ENCODE measurements around the gene CYP2U1. TPM values are rescaled to one million over a fixed set of nuclear protein-coding genes. Genes with fewer than 3 reads are reported as not detected.

The CYP2U1 gene
- total and polyA plus RNA-seq, 9 of the 15 experiments (the other 6 are each of a cell fraction or from before 2014, with no cell fraction given), result 0.03 to 0.15 (median 0.07) TPM

DNA sequence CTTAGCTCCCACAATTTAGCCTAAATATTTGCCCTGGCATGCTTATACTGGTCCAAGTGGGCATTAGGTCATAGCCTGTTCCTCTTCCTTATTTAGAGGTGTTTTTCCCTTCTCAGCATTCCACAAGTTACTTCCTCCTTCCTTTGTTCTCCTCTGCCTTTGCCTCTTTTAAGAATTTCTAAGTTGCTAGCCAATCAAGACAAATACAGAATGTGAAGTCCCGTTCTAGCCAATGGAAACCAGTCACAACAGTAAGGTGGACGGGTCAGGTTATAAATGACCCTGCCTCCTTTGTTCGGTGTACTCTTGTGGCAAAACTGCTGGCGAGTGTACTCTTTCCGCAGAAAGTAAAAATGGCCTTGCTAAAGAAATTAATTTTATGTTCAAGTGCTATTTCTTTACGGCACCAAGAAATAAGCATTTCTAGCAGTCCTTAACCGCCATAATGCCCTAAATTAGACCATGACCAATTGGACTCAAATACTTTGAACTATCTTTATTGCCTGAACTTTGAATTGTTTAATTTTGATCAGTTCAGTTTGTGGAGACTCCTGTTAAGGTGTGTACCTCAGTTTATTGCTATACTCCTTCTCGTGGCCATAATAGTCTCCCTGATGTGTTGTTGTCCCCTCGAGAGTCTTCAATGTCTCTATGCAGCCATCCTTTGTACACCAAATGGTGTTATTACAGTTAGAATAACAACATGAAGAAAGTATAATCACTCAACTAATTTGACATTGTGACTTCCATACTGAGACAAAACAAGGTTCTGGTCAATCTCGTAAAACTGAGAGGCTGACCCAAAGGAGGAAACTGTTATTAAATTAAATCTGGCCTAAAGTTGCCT lies 56.8 kb downstream of the CYP2U1 start (continued):
- TF ChIP-seq, protein P1, sequence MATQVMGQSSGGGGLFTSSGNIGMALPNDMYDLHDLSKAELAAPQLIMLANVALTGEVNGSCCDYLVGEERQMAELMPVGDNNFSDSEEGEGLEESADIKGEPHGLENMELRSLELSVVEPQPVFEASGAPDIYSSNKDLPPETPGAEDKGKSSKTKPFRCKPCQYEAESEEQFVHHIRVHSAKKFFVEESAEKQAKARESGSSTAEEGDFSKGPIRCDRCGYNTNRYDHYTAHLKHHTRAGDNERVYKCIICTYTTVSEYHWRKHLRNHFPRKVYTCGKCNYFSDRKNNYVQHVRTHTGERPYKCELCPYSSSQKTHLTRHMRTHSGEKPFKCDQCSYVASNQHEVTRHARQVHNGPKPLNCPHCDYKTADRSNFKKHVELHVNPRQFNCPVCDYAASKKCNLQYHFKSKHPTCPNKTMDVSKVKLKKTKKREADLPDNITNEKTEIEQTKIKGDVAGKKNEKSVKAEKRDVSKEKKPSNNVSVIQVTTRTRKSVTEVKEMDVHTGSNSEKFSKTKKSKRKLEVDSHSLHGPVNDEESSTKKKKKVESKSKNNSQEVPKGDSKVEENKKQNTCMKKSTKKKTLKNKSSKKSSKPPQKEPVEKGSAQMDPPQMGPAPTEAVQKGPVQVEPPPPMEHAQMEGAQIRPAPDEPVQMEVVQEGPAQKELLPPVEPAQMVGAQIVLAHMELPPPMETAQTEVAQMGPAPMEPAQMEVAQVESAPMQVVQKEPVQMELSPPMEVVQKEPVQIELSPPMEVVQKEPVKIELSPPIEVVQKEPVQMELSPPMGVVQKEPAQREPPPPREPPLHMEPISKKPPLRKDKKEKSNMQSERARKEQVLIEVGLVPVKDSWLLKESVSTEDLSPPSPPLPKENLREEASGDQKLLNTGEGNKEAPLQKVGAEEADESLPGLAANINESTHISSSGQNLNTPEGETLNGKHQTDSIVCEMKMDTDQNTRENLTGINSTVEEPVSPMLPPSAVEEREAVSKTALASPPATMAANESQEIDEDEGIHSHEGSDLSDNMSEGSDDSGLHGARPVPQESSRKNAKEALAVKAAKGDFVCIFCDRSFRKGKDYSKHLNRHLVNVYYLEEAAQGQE (IDR thresholded peaks at IDR 0.05; ENCODE audit: borderline replicate concordance), result no peak
- TF ChIP-seq, protein P1 (CRISPR knock-in tag; IDR thresholded peaks at IDR 0.05; ENCODE audit: low read depth), result no peak
- TF ChIP-seq TAF9B (IDR thresholded peaks at IDR 0.05; ENCODE audit: partially characterized antibody) (no peak), EP300 (IDR thresholded peaks at IDR 0.05; ENCODE audit: low read length) (no peak), ZBTB1 (CRISPR knock-in tag; IDR thresholded peaks at IDR 0.05; ENCODE audit: borderline replicate concordance, low read depth) (no peak)
- TF ChIP-seq, protein P2, sequence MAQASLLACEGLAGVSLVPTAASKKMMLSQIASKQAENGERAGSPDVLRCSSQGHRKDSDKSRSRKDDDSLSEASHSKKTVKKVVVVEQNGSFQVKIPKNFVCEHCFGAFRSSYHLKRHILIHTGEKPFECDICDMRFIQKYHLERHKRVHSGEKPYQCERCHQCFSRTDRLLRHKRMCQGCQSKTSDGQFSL (CRISPR knock-in tag; IDR thresholded peaks at IDR 0.05), result no peak
- TF ChIP-seq, protein P2 (tag; IDR thresholded peaks at IDR 0.05), result no peak
